Lower leg skin (tissue), 3 donors: Measurements from ENCODE around the gene SRPRB.
"Not testable (repeated sequence)": the region's sequence is repeated elsewhere in the genome, so short reads cannot be mapped to it uniquely, and the experiment has no call there.

Experiments
- POLR2A ChIP-seq, 2 donors: fragments of 450-650 bp; IDR thresholded peaks; one replicate each; pipeline ENCODE4 v1.6.1; 2016 to 2017; ENCODE audit warnings: antibody characterized with exemption in 2 of 2, mild to moderate bottlenecking in 1 of 2, moderate library complexity in 1 of 2
- TF ChIP-seq, protein P1 (sequence below), 3 donors: fragments of 450-650 bp; IDR thresholded peaks; one replicate each; pipeline ENCODE4 v1.5.1; 2016; ENCODE audit warnings: antibody characterized with exemption in 3 of 3, mild to moderate bottlenecking in 3 of 3, moderate library complexity in 2 of 3

GRCh38 chr3:133780756-133781155, 24.9 kb upstream of the SRPRB start:
- TF ChIP-seq, protein P1, sequence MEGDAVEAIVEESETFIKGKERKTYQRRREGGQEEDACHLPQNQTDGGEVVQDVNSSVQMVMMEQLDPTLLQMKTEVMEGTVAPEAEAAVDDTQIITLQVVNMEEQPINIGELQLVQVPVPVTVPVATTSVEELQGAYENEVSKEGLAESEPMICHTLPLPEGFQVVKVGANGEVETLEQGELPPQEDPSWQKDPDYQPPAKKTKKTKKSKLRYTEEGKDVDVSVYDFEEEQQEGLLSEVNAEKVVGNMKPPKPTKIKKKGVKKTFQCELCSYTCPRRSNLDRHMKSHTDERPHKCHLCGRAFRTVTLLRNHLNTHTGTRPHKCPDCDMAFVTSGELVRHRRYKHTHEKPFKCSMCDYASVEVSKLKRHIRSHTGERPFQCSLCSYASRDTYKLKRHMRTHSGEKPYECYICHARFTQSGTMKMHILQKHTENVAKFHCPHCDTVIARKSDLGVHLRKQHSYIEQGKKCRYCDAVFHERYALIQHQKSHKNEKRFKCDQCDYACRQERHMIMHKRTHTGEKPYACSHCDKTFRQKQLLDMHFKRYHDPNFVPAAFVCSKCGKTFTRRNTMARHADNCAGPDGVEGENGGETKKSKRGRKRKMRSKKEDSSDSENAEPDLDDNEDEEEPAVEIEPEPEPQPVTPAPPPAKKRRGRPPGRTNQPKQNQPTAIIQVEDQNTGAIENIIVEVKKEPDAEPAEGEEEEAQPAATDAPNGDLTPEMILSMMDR (IDR thresholded peaks at IDR 0.05), result not testable (repeated sequence)
- not testable (repeated sequence) for TF ChIP-seq POLR2A (IDR thresholded peaks at IDR 0.05)
